ENCODE results near the gene MATN1.
"Not testable (repeated sequence)": the region's sequence is repeated elsewhere in the genome, so short reads cannot be mapped to it uniquely, and the experiment has no call there.

Gene MATN1

GRCh38 chr1:30723331-30723755 is at the start of gene MATN1:
MATN1 (minus strand) TSS chr1:30723585; CDS start chr1:30723551, 34 bp downstream.
- peaks cover 3 to 17% (median 5%) of the 10 kb centered on the region in 4 donors for H3K4me1 ChIP-seq

GRCh38 chr1:30771005-30771404 is 47.6 kb upstream of the MATN1 start:
- intact Hi-C loops (cut with DNase I; ENCODE audit: low total_unique reads) = no loop called here
- Histone ChIP-seq H3K27ac (no peak overlapping the region), H3K4me1 (peaks cover 0 to 3% (median 0%) of the 10 kb centered on the region in 4 donors), H3K9me3 (no peaks in the 10 kb centered on the region), H3K4me3 (no peak overlapping the region), H3K27me3 (peaks cover 0 to 2% of the 10 kb centered on the region in 2 donors), H3K36me3 (no peaks in the 10 kb centered on the region)
- no peak for TF ChIP-seq CTCF (IDR thresholded peaks at IDR 0.05)
- no peak for DNase-seq

More at GRCh38 chr1:30723331-30723755, at the start of gene MATN1:
- TF ChIP-seq CTCF (IDR thresholded peaks at IDR 0.05) = no peak
- no peak for DNase-seq
- Histone ChIP-seq H3K27me3 (no peaks in the 10 kb centered on the region), H3K4me3 (no peak within 1 kb of the TSS), H3K27ac (no peak within 1 kb of the TSS), H3K9me3 (no peaks in the 10 kb centered on the region), H3K36me3 (peaks cover 0 to 53% (median 7%) of the 10 kb centered on the region in 3 donors)
- intact Hi-C loops (cut with DNase I; ENCODE audit: low total_unique reads) = loop anchor here (2.0 to 5.0 kb wide), 2 partner anchors 53 to 189 kb away; no protein-coding TSS in a partner anchor

- Histone ChIP-seq H3K4me3 (no peak overlapping the region), H3K36me3 (no peaks in the 10 kb centered on the region), H3K27me3 (peaks cover 0 to 2% of the 10 kb centered on the region in 2 donors), H3K27ac (no peak overlapping the region), H3K4me1 (peaks cover 0 to 3% (median 0%) of the 10 kb centered on the region in 4 donors), H3K9me3 (no peaks in the 10 kb centered on the region)
- no peak for TF ChIP-seq CTCF (IDR thresholded peaks at IDR 0.05)
- intact Hi-C loops (cut with DNase I; ENCODE audit: low total_unique reads) = no loop called here
- no peak for DNase-seq
Measured at GRCh38 chr1:30770150-30770549, 46.8 kb upstream of the MATN1 start.

- Histone ChIP-seq H3K36me3 (no peaks in the 10 kb centered on the region), H3K4me3 (no peak overlapping the region), H3K27me3 (peaks cover 0 to 2% of the 10 kb centered on the region in 2 donors), H3K9me3 (no peaks in the 10 kb centered on the region), H3K4me1 (peaks cover 0 to 9% (median 5%) of the 10 kb centered on the region in 4 donors), H3K27ac (no peak overlapping the region)
- no peak for TF ChIP-seq CTCF (IDR thresholded peaks at IDR 0.05)
- intact Hi-C loops (cut with DNase I; ENCODE audit: low total_unique reads) = no loop called here
- no peak for DNase-seq
Measured at GRCh38 chr1:30768830-30769718, 45.7 kb upstream of the MATN1 start.

GRCh38 chr1:30768159-30768829 is 44.9 kb upstream of the MATN1 start:
- no peak for DNase-seq
- peaks cover 0 to 17% (median 12%) of the 10 kb centered on the region in 4 donors for H3K4me1 ChIP-seq
- no peaks in the 10 kb centered on the region for H3K9me3 ChIP-seq
- H3K27ac ChIP-seq = no peak overlapping the region
- no peak for TF ChIP-seq CTCF (IDR thresholded peaks at IDR 0.05)
- H3K36me3 ChIP-seq = no peaks in the 10 kb centered on the region
- no peak overlapping the region for H3K4me3 ChIP-seq
- intact Hi-C loops (cut with DNase I; ENCODE audit: low total_unique reads) = no loop called here
- no peaks in the 10 kb centered on the region for H3K27me3 ChIP-seq

- H3K4me3 ChIP-seq; H3K27me3 ChIP-seq; H3K9me3 ChIP-seq; intact Hi-C loops (cut with DNase I; ENCODE audit: low total_unique reads); H3K27ac ChIP-seq; DNase-seq; H3K36me3 ChIP-seq: not testable (repeated sequence)
- H3K4me1 ChIP-seq = peaks cover 0 to 30% (median 23%) of the 10 kb centered on the region in 4 donors
Measured at GRCh38 chr1:30766948-30767347, 43.6 kb upstream of the MATN1 start.
